ENCODE measurements around the gene SPTBN2. TPM values are rescaled to one million over a fixed set of nuclear protein-coding genes. Genes with fewer than 3 reads are reported as not detected.
A peak's percentile ranks its signal among the peaks of the same experiment; 100 is the strongest.

Gene SPTBN2
- total and polyA plus RNA-seq, 4 donors: 4.7 to 16.1 (median 11.3) TPM

GRCh38 chr11:66683877-66684276 lies 45.1 kb downstream of the SPTBN2 start:
- Histone ChIP-seq H3K4me3 (no peak overlapping the region), H3K9ac (ENCODE audit: insufficient read depth in 1 of 2, low read length in 2 of 2) (no peak overlapping the region), H3K4me1 (ENCODE audit: control insufficient read depth in 5 of 5, insufficient read depth in 5 of 5, low read length in 5 of 5) (peaks cover 0 to under 1% (median 0%) of the 10 kb centered on the region in 5 donors), H3K9me3 (ENCODE audit: control insufficient read depth in 4 of 4, insufficient read depth in 3 of 4, low read length in 3 of 4) (no peaks in the 10 kb centered on the region), H3K27ac (ENCODE audit: low read depth in 1 of 2, low read length in 1 of 2) (no peak overlapping the region), H3K36me3 (ENCODE audit: control insufficient read depth in 4 of 4, insufficient read depth in 4 of 4, low read length in 4 of 4) (no peaks in the 10 kb centered on the region), H3K27me3 (ENCODE audit: control insufficient read depth in 3 of 3, insufficient read depth in 3 of 3, low read length in 2 of 3) (no peaks in the 10 kb centered on the region)
- DNase-seq (no peak), ATAC-seq (ENCODE audit: insufficient read depth, low FRiP score) (no peak)
- WGBS, 2 donors: 80 to 84% methylated on average over 8 of the region's 8 CpGs
- no peak for TF ChIP-seq CTCF (IDR thresholded peaks at IDR 0.05; ENCODE audit: control extremely low read depth, extremely low read depth)

DNA sequence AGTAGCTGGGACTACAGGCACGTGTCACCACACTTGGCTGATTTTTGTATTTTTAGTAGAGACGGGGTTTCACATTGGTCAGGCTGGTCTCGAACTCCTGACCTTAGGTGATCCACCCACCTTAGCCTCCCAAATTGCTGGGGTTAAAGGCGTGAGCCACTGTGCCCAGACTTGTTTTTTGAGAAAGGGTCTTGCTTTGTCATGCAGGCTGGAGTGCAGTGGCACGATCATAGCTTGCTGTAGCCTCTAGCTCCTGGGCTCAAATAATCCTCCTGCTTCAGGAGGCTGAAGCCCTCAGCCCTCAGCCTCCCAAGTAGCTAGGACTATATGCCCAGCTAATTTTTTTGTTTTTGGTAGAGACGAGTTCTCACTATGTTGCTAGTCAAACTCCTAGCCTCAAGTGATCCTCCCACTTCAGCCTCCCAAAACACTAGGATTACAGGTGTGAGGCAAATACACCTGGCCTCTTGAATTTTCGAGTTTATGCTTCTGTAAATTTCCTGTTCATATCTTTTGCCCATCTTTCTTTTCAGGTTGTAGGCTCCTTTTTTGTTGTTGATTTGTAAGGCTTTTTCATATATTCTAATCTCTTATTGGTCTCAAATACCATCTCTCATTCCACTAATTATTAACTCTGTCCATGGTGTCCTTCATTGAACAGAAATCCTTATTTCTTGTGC lies 47.9 kb downstream of the SPTBN2 start:
- no peak overlapping the region for H3K4me3 ChIP-seq
- no peak for DNase-seq
- H3K36me3 ChIP-seq (ENCODE audit: control insufficient read depth in 4 of 4, insufficient read depth in 4 of 4, low read length in 4 of 4): peaks cover 0 to 5% (median 0%) of the 10 kb centered on the region in 4 donors

GRCh38 chr11:66677599-66678375 lies 51.2 kb downstream of the SPTBN2 start, which contains the start of gene RBM4B:
Gene RBM4B (minus strand): TSS chr11:66677887. CDS start chr11:66677079, 808 bp downstream.
- Histone ChIP-seq H3K9me3 (ENCODE audit: control insufficient read depth in 4 of 4, insufficient read depth in 3 of 4, low read length in 3 of 4) (no peaks in the 10 kb centered on the region), H3K4me3 (peak within 1 kb of the TSS; percentile 76), H3K36me3 (ENCODE audit: control insufficient read depth in 4 of 4, insufficient read depth in 4 of 4, low read length in 4 of 4) (peaks cover 0 to 6% (median 3%) of the 10 kb centered on the region in 4 donors), H3K27ac (ENCODE audit: low read depth in 1 of 2, low read length in 1 of 2) (peak within 1 kb of the TSS; percentile 89 to 93), H3K9ac (ENCODE audit: insufficient read depth in 1 of 2, low read length in 2 of 2) (peak within 1 kb of the TSS; percentile 76 to 89), H3K27me3 (ENCODE audit: control insufficient read depth in 3 of 3, insufficient read depth in 3 of 3, low read length in 2 of 3) (no peaks in the 10 kb centered on the region), H3K4me1 (ENCODE audit: control insufficient read depth in 5 of 5, insufficient read depth in 5 of 5, low read length in 5 of 5) (peaks cover 0 to 30% (median 11%) of the 10 kb centered on the region in 5 donors)
- ATAC-seq (ENCODE audit: insufficient read depth, low FRiP score): peak; percentile 96
- no peak for TF ChIP-seq CTCF (IDR thresholded peaks at IDR 0.05; ENCODE audit: control extremely low read depth, extremely low read depth)
- WGBS, 2 donors: 0 to 1% methylated on average over 61 of the region's 61 CpGs
- peak; percentile 98 for DNase-seq

More for the DNA sequence above, 47.9 kb downstream of the SPTBN2 start:
- no peak for TF ChIP-seq CTCF (IDR thresholded peaks at IDR 0.05; ENCODE audit: control extremely low read depth, extremely low read depth)
- H3K4me1 ChIP-seq (ENCODE audit: control insufficient read depth in 5 of 5, insufficient read depth in 5 of 5, low read length in 5 of 5): peaks cover 0 to 13% (median 4%) of the 10 kb centered on the region in 5 donors
- H3K9ac ChIP-seq (ENCODE audit: insufficient read depth in 1 of 2, low read length in 2 of 2): no peak overlapping the region
- ATAC-seq (ENCODE audit: insufficient read depth, low FRiP score): no peak
- H3K27ac ChIP-seq (ENCODE audit: low read depth in 1 of 2, low read length in 1 of 2): no peak overlapping the region
- no peaks in the 10 kb centered on the region for H3K9me3 ChIP-seq (ENCODE audit: control insufficient read depth in 4 of 4, insufficient read depth in 3 of 4, low read length in 3 of 4)
- H3K27me3 ChIP-seq (ENCODE audit: control insufficient read depth in 3 of 3, insufficient read depth in 3 of 3, low read length in 2 of 3): no peaks in the 10 kb centered on the region
- 92 to 96% methylated on average over 7 of the region's 7 CpGs for WGBS, 2 donors

Measured in lung (tissue), 12 donors.